Urothelium cell line (cell line): ENCODE results near the gene RPS21.

ENCODE experiments used
- DNase-seq: peaks from one replicate; pipeline ENCODE4 v3.0.0; 2011; ENCODE audit warnings: low spot score, mixed read lengths
- FAIRE-seq: peaks from 2 replicates; lab custom pipeline; 2011; peaks lifted over from hg19 to GRCh38; lab: Jason Lieb, UNC

The RPS21 gene

GRCh38 chr20:62353289-62354030, 33.4 kb upstream of the RPS21 start:
- DNase-seq: no peak
- FAIRE-seq: no peak

DNA sequence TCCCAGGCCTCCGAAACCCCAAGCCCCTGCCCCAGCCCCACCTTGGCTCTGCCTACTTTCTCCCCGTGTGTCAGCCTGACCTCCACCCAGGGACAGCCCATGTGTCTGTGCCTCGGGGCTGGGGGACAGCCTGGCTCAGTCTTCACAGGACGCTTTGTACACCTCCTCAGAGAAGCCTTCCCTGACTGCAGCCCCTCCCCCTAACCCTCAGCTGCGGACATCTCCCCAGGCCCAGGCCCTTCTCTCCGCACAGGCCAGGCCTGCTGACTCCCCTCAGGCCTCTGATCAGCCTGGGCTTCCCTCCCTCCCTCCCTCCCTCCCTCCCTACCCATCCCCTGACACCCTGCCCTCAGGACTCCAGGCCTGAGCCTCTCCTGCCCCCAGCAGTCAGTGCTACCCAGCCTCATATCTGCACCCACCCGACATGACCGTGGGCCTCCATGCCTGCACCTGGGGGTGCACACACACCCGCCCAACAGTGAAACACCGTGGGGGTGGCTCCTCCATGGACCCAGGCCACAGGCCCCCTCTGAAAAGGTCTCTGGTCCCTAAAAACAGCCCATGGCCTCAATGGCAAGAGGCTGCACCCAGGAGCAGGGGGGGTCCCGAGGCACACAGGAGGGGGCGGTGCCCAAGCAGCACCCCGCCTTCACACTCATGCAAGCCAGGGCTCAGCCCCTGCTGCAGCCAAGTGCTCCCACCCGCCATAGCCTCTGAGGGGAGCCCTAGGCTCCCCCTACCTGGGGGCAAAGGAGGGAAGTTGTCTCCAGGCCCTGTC, 32.7 kb upstream of the RPS21 start:
- no peak for DNase-seq
- FAIRE-seq: no peak

- no peak for DNase-seq
- no peak for FAIRE-seq
These were observed 32.0 kb upstream of the RPS21 start for GRCh38 chr20:62354811-62355341.

GRCh38 chr20:62355516-62355877, 31.4 kb upstream of the RPS21 start:
- FAIRE-seq: peak; percentile 94
- DNase-seq: peak; percentile 81

DNA sequence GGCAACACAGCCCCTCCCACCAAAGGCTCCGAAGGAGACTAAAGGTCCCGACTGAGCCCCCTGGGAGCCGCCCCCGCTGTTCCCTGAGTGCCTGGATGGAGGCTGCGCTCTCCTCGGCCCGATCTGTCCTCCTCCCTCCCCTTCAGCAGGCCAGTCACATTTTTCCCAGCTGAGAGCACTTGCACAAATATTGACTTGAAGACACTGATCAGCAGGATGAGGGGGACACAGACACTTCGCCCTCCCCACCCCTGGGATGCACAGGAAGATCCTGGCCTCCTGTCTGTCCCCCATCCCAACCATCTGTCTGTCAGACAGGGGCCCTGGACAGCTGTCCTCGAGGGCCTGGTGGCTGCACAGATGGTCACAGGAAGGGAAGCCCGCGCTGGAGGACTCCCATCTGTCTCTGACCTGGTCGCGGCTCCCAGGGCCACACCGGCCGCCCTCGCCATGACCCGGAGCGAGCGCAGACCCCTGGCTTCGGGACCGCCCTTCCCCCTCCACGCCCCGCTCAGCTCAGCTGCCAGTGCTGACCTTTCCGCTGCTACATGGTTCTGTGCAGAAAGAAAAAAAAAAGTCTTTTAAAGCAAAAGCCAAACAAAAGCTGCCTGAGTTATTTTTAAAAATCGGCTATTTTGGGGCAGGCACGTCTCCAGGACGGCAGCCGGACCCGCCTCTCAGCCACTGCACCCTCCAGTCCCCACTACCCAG, 30.9 kb upstream of the RPS21 start:
- peak; percentile 74 for FAIRE-seq
- DNase-seq: no peak

DNA sequence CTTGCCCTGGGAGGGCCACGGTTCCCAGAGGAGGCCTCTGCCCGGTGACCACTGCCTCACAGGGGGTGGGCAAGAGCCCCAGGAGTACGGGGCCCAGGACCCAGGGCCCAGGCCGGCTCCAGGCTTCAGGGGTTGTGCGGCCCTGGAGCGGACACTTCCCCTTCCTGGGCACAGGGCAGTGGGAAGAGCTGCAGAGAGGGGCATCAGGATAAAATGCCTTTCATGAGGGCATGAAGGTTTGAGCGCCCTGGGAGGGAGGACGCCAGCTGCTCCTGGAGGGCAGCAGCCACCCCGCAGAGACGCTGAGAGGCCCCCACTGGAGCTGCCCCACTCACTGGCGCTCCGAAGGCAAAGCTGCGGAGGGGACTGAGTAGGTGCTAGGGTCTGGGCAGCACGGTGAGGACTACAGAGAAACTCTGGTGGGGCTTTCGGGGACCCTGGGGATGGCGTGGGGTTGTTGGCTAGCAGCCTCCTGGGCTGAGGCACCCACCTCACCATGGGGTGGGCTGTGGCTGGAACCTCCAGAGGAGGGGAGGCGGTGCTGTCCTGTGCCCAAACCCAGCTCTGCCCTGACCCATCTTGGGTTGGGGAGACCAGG, 30.2 kb upstream of the RPS21 start:
- no peak for DNase-seq

GRCh38 chr20:62357187-62357667, 29.7 kb upstream of the RPS21 start:
- DNase-seq (peak; percentile 92), FAIRE-seq (peak; percentile 98)

More for the DNA sequence above, 30.2 kb upstream of the RPS21 start:
- no peak for FAIRE-seq

DNA sequence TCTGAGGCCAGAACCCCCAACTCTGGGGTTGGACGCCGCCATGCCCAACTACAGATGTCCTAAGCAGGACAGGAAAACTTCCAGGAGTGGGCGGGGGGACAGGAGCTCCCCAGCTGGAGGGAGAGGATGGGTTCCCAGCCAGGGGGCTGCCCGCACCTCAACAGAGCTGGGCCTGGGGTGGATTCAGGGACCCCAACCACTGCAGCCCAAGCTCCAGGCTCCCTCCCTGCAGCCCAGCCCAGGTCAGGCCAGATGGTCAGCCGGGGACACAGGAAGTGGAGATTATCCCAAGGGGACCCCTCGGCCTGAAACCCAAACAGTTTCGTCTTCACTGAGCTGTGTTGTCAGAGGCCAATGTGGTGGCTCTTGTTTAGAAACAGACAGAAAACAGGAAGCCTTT, 29.2 kb upstream of the RPS21 start:
- FAIRE-seq (peak; percentile 13), DNase-seq (no peak)

DNA sequence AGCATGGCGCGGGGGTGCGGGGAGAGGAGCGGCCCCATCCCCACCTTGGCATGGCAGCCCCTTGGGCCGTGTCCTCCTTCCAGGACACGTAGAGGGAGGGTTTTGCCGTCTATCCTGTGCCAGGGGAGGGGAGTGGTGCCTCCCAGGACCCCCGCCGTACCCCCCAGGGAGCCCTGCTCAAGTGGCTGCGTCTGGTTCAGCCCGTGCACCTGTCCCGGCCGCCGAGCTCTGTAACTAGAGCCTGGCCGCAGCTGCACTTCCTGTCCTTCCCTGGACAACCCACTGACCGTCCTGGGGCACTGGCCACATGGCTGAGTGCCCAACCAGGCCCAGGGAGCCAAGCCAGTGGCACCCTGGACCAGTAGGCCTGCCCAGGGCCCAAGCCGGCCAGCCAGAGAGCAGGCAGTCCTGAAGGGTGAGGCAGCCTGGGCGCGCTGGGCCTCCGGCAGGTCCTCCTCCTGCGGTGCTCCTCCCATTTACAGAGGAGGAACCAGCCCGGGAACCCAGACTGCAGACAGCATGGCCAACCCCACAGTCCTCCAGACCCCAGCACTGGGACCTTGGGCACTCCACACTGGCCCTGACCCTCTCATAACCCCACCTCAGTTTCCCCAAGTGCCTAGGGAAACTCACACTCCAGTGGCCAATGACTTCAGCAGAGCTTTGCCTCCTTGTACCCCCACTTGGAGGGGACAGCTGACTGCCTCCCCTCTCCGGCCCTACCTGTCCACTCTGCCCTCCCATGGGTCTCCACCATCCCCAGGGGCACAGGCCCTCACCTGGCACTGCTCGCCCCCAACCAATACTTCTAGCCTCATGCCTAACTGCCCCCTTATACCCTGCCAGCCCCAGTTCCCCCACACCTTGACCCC, 28.5 kb upstream of the RPS21 start:
- FAIRE-seq: peak; percentile 72
- DNase-seq: no peak

- FAIRE-seq (no peak), DNase-seq (no peak)
These were observed 27.8 kb upstream of the RPS21 start for GRCh38 chr20:62359043-62359490.

- DNase-seq (no peak), FAIRE-seq (peak; percentile 13)
These were observed 27.3 kb upstream of the RPS21 start for GRCh38 chr20:62359491-62360121.

- DNase-seq: no peak
- FAIRE-seq: no peak
These were observed 25.8 kb upstream of the RPS21 start for GRCh38 chr20:62360854-62361798.

GRCh38 chr20:62361799-62362589, 24.9 kb upstream of the RPS21 start:
- FAIRE-seq: no peak
- DNase-seq: peak; percentile 75

DNA sequence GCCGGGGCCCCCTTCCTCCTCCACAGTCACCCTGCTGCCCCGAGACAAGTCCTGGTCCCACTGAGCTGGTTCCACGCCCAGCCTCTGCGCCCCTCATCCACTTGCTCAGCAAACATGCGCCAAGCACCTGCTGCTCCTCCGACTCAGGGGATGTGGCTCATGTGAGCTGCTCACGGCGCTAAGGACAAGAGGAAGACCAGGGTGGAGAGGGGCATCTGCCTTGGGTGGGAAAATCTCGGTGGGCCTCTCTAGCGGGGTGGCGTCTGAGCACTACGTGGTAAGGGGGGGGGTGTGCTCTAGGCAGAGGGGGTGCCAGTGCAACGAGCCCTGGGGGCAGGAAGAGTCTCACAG, 24.3 kb upstream of the RPS21 start:
- DNase-seq (no peak), FAIRE-seq (peak; percentile 86)

- FAIRE-seq (no peak), DNase-seq (no peak)
These were observed 23.6 kb upstream of the RPS21 start for GRCh38 chr20:62362991-62363919.
